ENCODE measurements around the gene PTPRM.

The PTPRM gene

GRCh38 chr18:8018701-8019331 is 451.7 kb downstream of the PTPRM start (continued):
- TF ChIP-seq TRIM28 (IDR thresholded peaks at IDR 0.05; ENCODE audit: borderline replicate concordance, low read length) = no peak
- no peak for TF ChIP-seq ZNF530 (tag by site-specific recombination; IDR thresholded peaks at IDR 0.05; ENCODE audit: low read depth)
- no peak for TF ChIP-seq ZNF529 (tag by site-specific recombination; IDR thresholded peaks at IDR 0.05; ENCODE audit: insufficient replicate concordance)
- TF ChIP-seq ZNF398 (tag by site-specific recombination; IDR thresholded peaks at IDR 0.05) = no peak
- TF ChIP-seq, protein P1, sequence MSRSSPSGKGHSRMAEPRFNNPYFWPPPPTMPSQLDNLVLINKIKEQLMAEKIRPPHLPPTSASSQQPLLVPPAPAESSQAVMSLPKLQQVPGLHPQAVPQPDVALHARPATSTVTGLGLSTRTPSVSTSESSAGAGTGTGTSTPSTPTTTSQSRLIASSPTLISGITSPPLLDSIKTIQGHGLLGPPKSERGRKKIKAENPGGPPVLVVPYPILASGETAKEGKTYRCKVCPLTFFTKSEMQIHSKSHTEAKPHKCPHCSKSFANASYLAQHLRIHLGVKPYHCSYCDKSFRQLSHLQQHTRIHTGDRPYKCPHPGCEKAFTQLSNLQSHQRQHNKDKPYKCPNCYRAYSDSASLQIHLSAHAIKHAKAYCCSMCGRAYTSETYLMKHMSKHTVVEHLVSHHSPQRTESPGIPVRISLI (tag by site-specific recombination; IDR thresholded peaks at IDR 0.05) = no peak
- no peak for TF ChIP-seq ZNF48 (tag by site-specific recombination; IDR thresholded peaks at IDR 0.05)
- TF ChIP-seq, protein P2, sequence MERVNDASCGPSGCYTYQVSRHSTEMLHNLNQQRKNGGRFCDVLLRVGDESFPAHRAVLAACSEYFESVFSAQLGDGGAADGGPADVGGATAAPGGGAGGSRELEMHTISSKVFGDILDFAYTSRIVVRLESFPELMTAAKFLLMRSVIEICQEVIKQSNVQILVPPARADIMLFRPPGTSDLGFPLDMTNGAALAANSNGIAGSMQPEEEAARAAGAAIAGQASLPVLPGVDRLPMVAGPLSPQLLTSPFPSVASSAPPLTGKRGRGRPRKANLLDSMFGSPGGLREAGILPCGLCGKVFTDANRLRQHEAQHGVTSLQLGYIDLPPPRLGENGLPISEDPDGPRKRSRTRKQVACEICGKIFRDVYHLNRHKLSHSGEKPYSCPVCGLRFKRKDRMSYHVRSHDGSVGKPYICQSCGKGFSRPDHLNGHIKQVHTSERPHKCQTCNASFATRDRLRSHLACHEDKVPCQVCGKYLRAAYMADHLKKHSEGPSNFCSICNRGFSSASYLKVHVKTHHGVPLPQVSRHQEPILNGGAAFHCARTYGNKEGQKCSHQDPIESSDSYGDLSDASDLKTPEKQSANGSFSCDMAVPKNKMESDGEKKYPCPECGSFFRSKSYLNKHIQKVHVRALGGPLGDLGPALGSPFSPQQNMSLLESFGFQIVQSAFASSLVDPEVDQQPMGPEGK (tag by site-specific recombination; IDR thresholded peaks at IDR 0.05) = no peak

GRCh38 chr18:8019600-8019999 is 452.5 kb downstream of the PTPRM start:
- no peaks in the 10 kb centered on the region for H3K36me3 ChIP-seq (ENCODE audit: control insufficient read depth in 2 of 2, insufficient read depth in 1 of 2, low read length in 2 of 2)
- H3K9me3 ChIP-seq (ENCODE audit: control insufficient read depth, insufficient read depth, low read depth, low read length) = no peaks in the 10 kb centered on the region
- CTCF ChIA-PET = no interaction called here
- no peak overlapping the region for H3K4me3 ChIP-seq (ENCODE audit: low read depth, low read length)
- TF ChIP-seq, protein P1 (tag by site-specific recombination; IDR thresholded peaks at IDR 0.05) = no peak
- TF ChIP-seq ZNF146 (tag by site-specific recombination; IDR thresholded peaks at IDR 0.05) (no peak), ZNF837 (tag by site-specific recombination; IDR thresholded peaks at IDR 0.05) (no peak), ZNF335 (tag by site-specific recombination; conservative IDR thresholded peaks at IDR 0.05) (no peak), BCL11A (tag by site-specific recombination; IDR thresholded peaks at IDR 0.05; ENCODE audit: low read depth) (no peak), MEIS1 (CRISPR knock-in tag; IDR thresholded peaks at IDR 0.05; ENCODE audit: borderline replicate concordance) (no peak), PRDM4 (tag by site-specific recombination; IDR thresholded peaks at IDR 0.05) (no peak), ZNF621 (tag by site-specific recombination; IDR thresholded peaks at IDR 0.05) (no peak)
- H3K4me1 ChIP-seq (ENCODE audit: control insufficient read depth, insufficient read depth, low read length) = no peaks in the 10 kb centered on the region
- H3K27ac ChIP-seq (ENCODE audit: extremely low read depth, low read depth, low read length) = no peak overlapping the region
- POLR2A ChIA-PET = no interaction called here

Data from HEK293 (cell line).